GM10248 (cell line): ENCODE results near the gene FAM50A.

ENCODE experiments used
- CTCF ChIA-PET: fragments of 300-600 bp; sonication (Branson Sonifier 250); formaldehyde crosslinking; extraction: SDS; loops from one replicate; lab custom pipeline; 2021; ENCODE audit warnings: antibody characterized with exemption; lab: Yijun Ruan, JAX
- POLR2A ChIA-PET: fragments of 350-650 bp; sonication (Branson Sonifier 250); formaldehyde crosslinking; extraction: SDS; loops from one replicate; lab custom pipeline; 2020; ENCODE audit warnings: antibody characterized with exemption; lab: Yijun Ruan, JAX
- DNase-seq: peaks from one replicate; pipeline ENCODE4 v3.0.0; 2012; ENCODE audit errors: extremely low spot score
- CTCF ChIP-seq: IDR thresholded peaks from 2 replicates; pipeline ENCODE4 v1.5.1; 2012; ENCODE audit warnings: mild to moderate bottlenecking, low read depth; ENCODE audit errors: extremely low read depth, missing control alignments, control extremely low read depth

FAM50A gene

GRCh38 chrX:154471839-154472684 lies 28.1 kb downstream of the FAM50A start:
- no peak for TF ChIP-seq CTCF
- ChIA-PET POLR2A (no interaction called here), CTCF (no interaction called here)
- no peak for DNase-seq

- ChIA-PET CTCF (no interaction called here), POLR2A (no interaction called here)
- no peak for DNase-seq
- TF ChIP-seq CTCF = no peak
Measured at GRCh38 chrX:154472685-154473632, 29.0 kb downstream of the FAM50A start.

- POLR2A ChIA-PET = no interaction called here
- no peak for TF ChIP-seq CTCF
Measured at GRCh38 chrX:154473683-154474082, 29.7 kb downstream of the FAM50A start.

GRCh38 chrX:154476821-154477220 lies 32.9 kb downstream of the FAM50A start:
- no peak for TF ChIP-seq CTCF
- no peak for DNase-seq
- ChIA-PET CTCF (interaction anchor here (1.0 kb wide), 1 partner anchor 103 kb away, joined by 3 read pairs; no protein-coding TSS in a partner anchor), POLR2A (interaction anchor here (0.7 kb wide), 1 partner anchor 74 kb away, joined by 4 read pairs; no protein-coding TSS in a partner anchor)

More at GRCh38 chrX:154473683-154474082, 29.7 kb downstream of the FAM50A start:
- CTCF ChIA-PET = no interaction called here
- no peak for DNase-seq

- POLR2A ChIA-PET = interaction anchor here (1.0 kb wide), 1 partner anchor 13 kb away, joined by 5 read pairs; the partner anchor contains the start of gene SLC10A3
- no peak for DNase-seq
- TF ChIP-seq CTCF = no peak
- CTCF ChIA-PET = no interaction called here
Measured at GRCh38 chrX:154477891-154478477, 34.0 kb downstream of the FAM50A start.
